ENCODE measurements around the gene PRDM7.

PRDM7 gene

GRCh38 chr16:90035902-90036301 is 41.2 kb downstream of the PRDM7 start:
- no peak for DNase-seq (ENCODE audit: low read depth, low spot score)

GRCh38 chr16:90034504-90034903 is 42.6 kb downstream of the PRDM7 start:
- no peak for DNase-seq (ENCODE audit: low read depth, low spot score)

GRCh38 chr16:90033387-90033786 is 43.7 kb downstream of the PRDM7 start:
- no peak for DNase-seq (ENCODE audit: low read depth, low spot score)

- DNase-seq (ENCODE audit: low read depth, low spot score) = no peak
Observed at GRCh38 chr16:90032674-90033331, 44.3 kb downstream of the PRDM7 start.

- DNase-seq (ENCODE audit: low read depth, low spot score) = peak; percentile 45
Observed at GRCh38 chr16:90031931-90032673, 45.0 kb downstream of the PRDM7 start.

GRCh38 chr16:90031186-90031930 is 45.8 kb downstream of the PRDM7 start:
- no peak for DNase-seq (ENCODE audit: low read depth, low spot score)

- no peak for DNase-seq (ENCODE audit: low read depth, low spot score)
Observed at GRCh38 chr16:90028985-90029384, 48.1 kb downstream of the PRDM7 start.

GRCh38 chr16:90027611-90028010 is 49.5 kb downstream of the PRDM7 start:
- no peak for DNase-seq (ENCODE audit: low read depth, low spot score)

GRCh38 chr16:90026135-90026534 is 51.0 kb downstream of the PRDM7 start:
- no peak for DNase-seq (ENCODE audit: low read depth, low spot score)

- no peak for DNase-seq (ENCODE audit: low read depth, low spot score)
Observed at GRCh38 chr16:90023078-90023447, 54.1 kb downstream of the PRDM7 start.

- DNase-seq (ENCODE audit: low read depth, low spot score) = no peak
Observed at GRCh38 chr16:90022209-90023077, 54.7 kb downstream of the PRDM7 start.

GRCh38 chr16:90020838-90021382 is 56.2 kb downstream of the PRDM7 start:
- DNase-seq (ENCODE audit: low read depth, low spot score) = no peak

- DNase-seq (ENCODE audit: low read depth, low spot score) = no peak
Observed at GRCh38 chr16:90020260-90020837, 56.8 kb downstream of the PRDM7 start.

- DNase-seq (ENCODE audit: low read depth, low spot score) = no peak
Observed at GRCh38 chr16:90019543-90020259, 57.4 kb downstream of the PRDM7 start.

GRCh38 chr16:90018652-90019542 is 58.2 kb downstream of the PRDM7 start, which contains the start of gene DBNDD1:
Gene DBNDD1 (minus strand): TSS chr16:90019456. CDS start chr16:90019341, 115 bp downstream.
- no peak for DNase-seq (ENCODE audit: low read depth, low spot score)

- DNase-seq (ENCODE audit: low read depth, low spot score) = no peak
Observed at GRCh38 chr16:90018297-90018651, 58.9 kb downstream of the PRDM7 start.

- no peak for DNase-seq (ENCODE audit: low read depth, low spot score)
Observed at GRCh38 chr16:90016339-90016950, 60.7 kb downstream of the PRDM7 start.

GRCh38 chr16:90015586-90016338 is 61.4 kb downstream of the PRDM7 start:
- DNase-seq (ENCODE audit: low read depth, low spot score) = no peak
